ENCODE data around the gene CIT. TPM values are rescaled to one million over a fixed set of nuclear protein-coding genes. Genes with fewer than 3 reads are reported as not detected.

The CIT gene
- polyA plus RNA-seq, 1 experiment = 14.5 TPM

- TF ChIP-seq CTCF (IDR thresholded peaks at IDR 0.05; ENCODE audit: insufficient read depth, low read depth, low read length) = no peak
- CTCF ChIA-PET = interaction anchor here (1.6 kb wide), 1 partner anchor 13 kb away, joined by 4 read pairs; no protein-coding TSS in a partner anchor
- Histone ChIP-seq H3K27me3 (ENCODE audit: control insufficient read depth, insufficient read depth, low read length) (no peaks in the 10 kb centered on the region), H3K36me3 (ENCODE audit: control insufficient read depth, insufficient read depth, low read length) (no peaks in the 10 kb centered on the region; the same call in 1 of the 2 replicates), H3K4me3 (ENCODE audit: low read depth, low read length) (no peak overlapping the region)
- POLR2A ChIA-PET = no interaction called here
- no peak for DNase-seq (ENCODE audit: low read depth)
Observed at GRCh38 chr12:119740830-119741229, 136.3 kb downstream of the CIT start.

GRCh38 chr12:119735079-119735478 is 142.0 kb downstream of the CIT start:
- CTCF ChIA-PET = no interaction called here
- TF ChIP-seq CTCF (IDR thresholded peaks at IDR 0.05; ENCODE audit: insufficient read depth, low read depth, low read length) = no peak
- no peak for DNase-seq (ENCODE audit: low read depth)
- Histone ChIP-seq H3K36me3 (ENCODE audit: control insufficient read depth, insufficient read depth, low read length) (0 out of 2 replicates have a peak, but pooled peaks cover 2% of the 10 kb centered on the region), H3K4me3 (ENCODE audit: low read depth, low read length) (no peak overlapping the region), H3K27me3 (ENCODE audit: control insufficient read depth, insufficient read depth, low read length) (no peaks in the 10 kb centered on the region)
- POLR2A ChIA-PET = no interaction called here

GRCh38 chr12:119730381-119730780 is 146.7 kb downstream of the CIT start:
- ChIA-PET CTCF (interaction anchor here (1.2 to 1.4 kb wide), 2 partner anchors 8 to 17 kb away, joined by 3 read pairs; no protein-coding TSS in a partner anchor), POLR2A (no interaction called here)
- Histone ChIP-seq H3K36me3 (ENCODE audit: control insufficient read depth, insufficient read depth, low read length) (0 out of 2 replicates have a peak, but pooled peaks cover 2% of the 10 kb centered on the region), H3K27me3 (ENCODE audit: control insufficient read depth, insufficient read depth, low read length) (no peaks in the 10 kb centered on the region), H3K4me3 (ENCODE audit: low read depth, low read length) (no peak overlapping the region)
- TF ChIP-seq CTCF (IDR thresholded peaks at IDR 0.05; ENCODE audit: insufficient read depth, low read depth, low read length) = no peak
- DNase-seq (ENCODE audit: low read depth) = no peak

- TF ChIP-seq CTCF (IDR thresholded peaks at IDR 0.05; ENCODE audit: insufficient read depth, low read depth, low read length) = no peak
- DNase-seq (ENCODE audit: low read depth) = no peak
- Histone ChIP-seq H3K4me3 (ENCODE audit: low read depth, low read length) (no peak overlapping the region), H3K27me3 (ENCODE audit: control insufficient read depth, insufficient read depth, low read length) (no peaks in the 10 kb centered on the region), H3K36me3 (ENCODE audit: control insufficient read depth, insufficient read depth, low read length) (0 out of 2 replicates have a peak, but pooled peaks cover 2% of the 10 kb centered on the region)
- CTCF ChIA-PET = interaction anchor here (1.2 kb wide), 1 partner anchor 17 kb away, joined by 3 read pairs; no protein-coding TSS in a partner anchor
- POLR2A ChIA-PET = no interaction called here
Observed at GRCh38 chr12:119729871-119730270, 147.2 kb downstream of the CIT start.

GRCh38 chr12:119728444-119728745 is 148.7 kb downstream of the CIT start:
- no peak for DNase-seq (ENCODE audit: low read depth)
- Histone ChIP-seq H3K36me3 (ENCODE audit: control insufficient read depth, insufficient read depth, low read length) (no peaks in the 10 kb centered on the region), H3K4me3 (ENCODE audit: low read depth, low read length) (no peak overlapping the region), H3K27me3 (ENCODE audit: control insufficient read depth, insufficient read depth, low read length) (no peaks in the 10 kb centered on the region)
- ChIA-PET POLR2A (no interaction called here), CTCF (interaction anchor here (0.7 to 0.9 kb wide), 3 partner anchors 11 to 76 kb away, joined by 3 to 4 read pairs (median 4); no protein-coding TSS in a partner anchor)
- no peak for TF ChIP-seq CTCF (IDR thresholded peaks at IDR 0.05; ENCODE audit: insufficient read depth, low read depth, low read length)

All from BJ (cell line).